Activated CD8-positive, alpha-beta memory T cell treated with anti-CD3 and anti-CD28 coated beads, Interleukin-2, amount 50 U/mL, for 1 hour (primary cell): ENCODE measurements around the gene MBLAC2.
A peak's percentile ranks its signal among the peaks of the same experiment; 100 is the strongest.

Experiments
- DNase-seq: peaks from one replicate; pipeline ENCODE4 v3.0.0-alpha.2; 2020; ENCODE audit errors: extremely low read depth

Gene MBLAC2

GRCh38 chr5:90474235-90475107, at the start of gene MBLAC2, which contains the start of gene POLR3G:
MBLAC2 (minus strand) TSS chr5:90474771; CDS start chr5:90474292, 479 bp downstream.
POLR3G (plus strand) TSS chr5:90474864; CDS start chr5:90485568, 10,704 bp downstream.
- peak; percentile 79 for DNase-seq

GRCh38 chr5:90519081-90519480, 44.5 kb upstream of the MBLAC2 start:
- no peak for DNase-seq

- no peak for DNase-seq
These were observed 44.1 kb upstream of the MBLAC2 start for GRCh38 chr5:90518661-90519060.

GRCh38 chr5:90514520-90514919, 39.9 kb upstream of the MBLAC2 start:
- no peak for DNase-seq

GRCh38 chr5:90510438-90510837, 35.9 kb upstream of the MBLAC2 start:
- no peak for DNase-seq

GRCh38 chr5:90506221-90506620, 31.6 kb upstream of the MBLAC2 start:
- no peak for DNase-seq

GRCh38 chr5:90504743-90505142, 30.2 kb upstream of the MBLAC2 start:
- DNase-seq, result no peak

GRCh38 chr5:90503596-90503995, 29.0 kb upstream of the MBLAC2 start:
- no peak for DNase-seq

GRCh38 chr5:90495146-90495545, 20.6 kb upstream of the MBLAC2 start:
- DNase-seq, result no peak

GRCh38 chr5:90494043-90494442, 19.5 kb upstream of the MBLAC2 start:
- no peak for DNase-seq

- DNase-seq, result no peak
These were observed 14.2 kb upstream of the MBLAC2 start for GRCh38 chr5:90488791-90489190.

- DNase-seq, result no peak
These were observed 10.0 kb upstream of the MBLAC2 start for GRCh38 chr5:90484540-90484939.

GRCh38 chr5:90483206-90483605, 8.6 kb upstream of the MBLAC2 start:
- DNase-seq, result no peak

- DNase-seq, result no peak
These were observed 6.1 kb upstream of the MBLAC2 start for GRCh38 chr5:90480699-90481098.

GRCh38 chr5:90479611-90480385, 5.2 kb upstream of the MBLAC2 start:
- no peak for DNase-seq

GRCh38 chr5:90477621-90478215, 3.1 kb upstream of the MBLAC2 start:
- DNase-seq, result no peak

- no peak for DNase-seq
These were observed 2.5 kb upstream of the MBLAC2 start for GRCh38 chr5:90477073-90477472.

GRCh38 chr5:90476391-90476790, 1.8 kb upstream of the MBLAC2 start:
- DNase-seq, result no peak

- no peak for DNase-seq
These were observed 937 bp upstream of the MBLAC2 start for GRCh38 chr5:90475436-90475980.

- DNase-seq, result no peak
These were observed 956 bp downstream of the MBLAC2 start for GRCh38 chr5:90473396-90474234.

- no peak for DNase-seq
These were observed 1.7 kb downstream of the MBLAC2 start for GRCh38 chr5:90472783-90473395.
